Loucy (cell line): Measurements from ENCODE around the gene GOLGA8J.

Source experiments
- H2AFZ ChIP-seq: fragments of 200-600 bp; sonication (generic); 2 replicates; pipeline ENCODE4 v1.6.0; 2016; ENCODE audit warnings: antibody characterized with exemption, mild to moderate bottlenecking, low read length, moderate library complexity
- H3F3A ChIP-seq: fragments of 200-600 bp; 2 replicates; pipeline ENCODE4 v1.6.0; 2016; ENCODE audit warnings: antibody characterized with exemption, low read depth, mild to moderate bottlenecking
- H3K27me3 ChIP-seq: fragments of 200-600 bp; sonication (generic); 2 replicates; pipeline ENCODE4 v1.6.1; 2014; ENCODE audit warnings: low read length, mild to moderate bottlenecking; ENCODE audit not compliant: insufficient read depth, poor library complexity, severe bottlenecking
- H3K36me3 ChIP-seq: fragments of 200-600 bp; sonication (generic); 2 replicates; pipeline ENCODE4 v1.6.1; 2016; ENCODE audit warnings: low read length; ENCODE audit not compliant: insufficient read depth
- H3K4me1 ChIP-seq: fragments of 200-600 bp; sonication (generic); 2 replicates; pipeline ENCODE4 v1.5.1; 2014; ENCODE audit warnings: low read length, mild to moderate bottlenecking; ENCODE audit not compliant: insufficient read depth, poor library complexity, severe bottlenecking
- H3K4me2 ChIP-seq: fragments of 200-600 bp; sonication (generic); 2 replicates; pipeline ENCODE4 v1.6.0; 2014; ENCODE audit warnings: antibody characterized with exemption, low read length, low read depth, mild to moderate bottlenecking; ENCODE audit not compliant: poor library complexity, severe bottlenecking
- H3K4me3 ChIP-seq: fragments of 200-600 bp; sonication (generic); 2 replicates; pipeline ENCODE4 v1.5.1; 2014; ENCODE audit warnings: low read length, mild to moderate bottlenecking, mixed read lengths; ENCODE audit not compliant: poor library complexity, severe bottlenecking
- H3K79me2 ChIP-seq: fragments of 200-600 bp; sonication (generic); 2 replicates; pipeline ENCODE4 v1.6.1; 2014; ENCODE audit warnings: low read length; ENCODE audit not compliant: insufficient read depth
- H3K9ac ChIP-seq: fragments of 200-600 bp; sonication (generic); 2 replicates; pipeline ENCODE4 v1.6.0; 2014; ENCODE audit warnings: mild to moderate bottlenecking, low read depth, low read length, moderate library complexity; ENCODE audit not compliant: poor library complexity, severe bottlenecking
- H3K9me2 ChIP-seq: fragments of 200-600 bp; sonication (generic); replicated peaks from 2 replicates; pipeline ENCODE4 v1.6.1; 2016; ENCODE audit warnings: low read depth, low read length, mixed read lengths
- H3K9me3 ChIP-seq: fragments of 200-600 bp; sonication (generic); 2 replicates; pipeline ENCODE4 v1.6.1; 2014; ENCODE audit warnings: mild to moderate bottlenecking, antibody characterized with exemption, low read length, low read depth; ENCODE audit not compliant: insufficient read depth
- H4K20me1 ChIP-seq: fragments of 200-600 bp; sonication (generic); 2 replicates; pipeline ENCODE4 v1.6.0; 2014; ENCODE audit warnings: antibody characterized with exemption, low read length, mild to moderate bottlenecking; ENCODE audit not compliant: insufficient read depth, poor library complexity, severe bottlenecking
- CTCF ChIP-seq: fragments of 200-600 bp; sonication (generic); conservative IDR thresholded peaks from 2 replicates; pipeline ENCODE4 v1.5.1; 2014; ENCODE audit warnings: mild to moderate bottlenecking, antibody characterized with exemption, low read length
- EZH2phosphoT487 ChIP-seq: fragments of 200-600 bp; IDR thresholded peaks from 2 replicates; pipeline ENCODE4 v1.6.1; 2018; ENCODE audit warnings: antibody characterized with exemption, mild to moderate bottlenecking, moderate library complexity, borderline replicate concordance

Gene GOLGA8J

DNA sequence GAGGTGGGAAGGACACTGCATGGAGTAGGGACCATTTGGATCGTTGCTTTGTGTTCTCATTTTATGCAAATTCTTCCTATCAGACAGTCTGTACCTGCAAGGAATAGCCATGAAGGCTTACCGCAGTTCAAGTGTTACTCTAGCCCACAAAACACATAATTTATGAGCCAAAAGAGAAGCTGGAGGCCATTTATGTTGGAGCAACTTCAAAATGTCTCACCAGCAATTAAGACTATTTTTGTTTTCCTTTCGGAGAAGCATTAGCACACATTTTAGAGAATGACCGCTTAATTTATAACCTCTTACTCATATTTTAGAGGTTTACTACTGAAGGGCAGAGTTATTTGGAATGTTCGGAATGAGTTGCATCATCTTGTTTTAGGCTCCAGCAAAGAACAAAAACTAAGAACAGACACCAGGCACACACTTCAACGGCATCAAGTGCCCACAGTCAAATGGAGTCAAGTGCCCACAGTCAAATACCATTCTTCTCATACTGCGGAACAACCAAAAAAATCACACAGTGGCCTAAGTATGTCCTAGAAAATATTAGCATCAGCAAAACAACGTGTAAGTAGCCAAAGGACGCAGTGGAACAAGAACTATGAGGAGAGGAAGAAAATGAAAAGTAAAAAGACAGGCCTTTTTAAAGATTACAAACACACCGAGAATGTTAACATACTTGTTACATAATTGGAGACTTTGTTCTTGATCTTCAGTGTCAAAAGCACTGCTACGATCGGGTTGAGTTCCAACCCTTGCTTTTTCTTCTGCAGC, 17.5 kb upstream of the GOLGA8J start:
- Histone ChIP-seq H3K27me3 (no peaks in the 10 kb centered on the region), H3K9ac (no peak overlapping the region), H3K9me3 (no peaks in the 10 kb centered on the region), H3K79me2 (no peaks in the 10 kb centered on the region), H3F3A (no peaks in the 10 kb centered on the region), H3K9me2 (no peaks in the 10 kb centered on the region), H4K20me1 (no peaks in the 10 kb centered on the region), H2AFZ (no peak overlapping the region), H3K4me1 (no peaks in the 10 kb centered on the region), H3K4me3 (no peak overlapping the region), H3K36me3 (no peaks in the 10 kb centered on the region), H3K4me2 (no peak overlapping the region)
- TF ChIP-seq EZH2phosphoT487: no peak
- no peak for TF ChIP-seq CTCF

GRCh38 chr15:30068326-30068725, 14.4 kb upstream of the GOLGA8J start:
- H3K9me2 ChIP-seq: no peaks in the 10 kb centered on the region
- no peak overlapping the region for H2AFZ ChIP-seq
- no peak for TF ChIP-seq EZH2phosphoT487
- no peak for TF ChIP-seq CTCF
- no peak overlapping the region for H3K4me3 ChIP-seq
- H3F3A ChIP-seq: no peaks in the 10 kb centered on the region
- H3K4me1 ChIP-seq: no peaks in the 10 kb centered on the region
- H3K9ac ChIP-seq: no peak overlapping the region
- no peaks in the 10 kb centered on the region for H3K9me3 ChIP-seq
- no peaks in the 10 kb centered on the region for H3K79me2 ChIP-seq
- H3K27me3 ChIP-seq: no peaks in the 10 kb centered on the region
- H3K4me2 ChIP-seq: no peak overlapping the region
- no peaks in the 10 kb centered on the region for H4K20me1 ChIP-seq
- no peaks in the 10 kb centered on the region for H3K36me3 ChIP-seq

- H4K20me1 ChIP-seq: no peaks in the 10 kb centered on the region
- no peaks in the 10 kb centered on the region for H3F3A ChIP-seq
- H2AFZ ChIP-seq: no peak overlapping the region
- no peaks in the 10 kb centered on the region for H3K9me2 ChIP-seq
- no peaks in the 10 kb centered on the region for H3K36me3 ChIP-seq
- H3K4me3 ChIP-seq: no peak overlapping the region
- H3K9me3 ChIP-seq: no peaks in the 10 kb centered on the region
- no peaks in the 10 kb centered on the region for H3K79me2 ChIP-seq
- TF ChIP-seq EZH2phosphoT487 (no peak), CTCF (no peak)
- H3K4me1 ChIP-seq: no peaks in the 10 kb centered on the region
- H3K4me2 ChIP-seq: no peak overlapping the region
- H3K9ac ChIP-seq: no peak overlapping the region
- H3K27me3 ChIP-seq: no peaks in the 10 kb centered on the region
Observed at GRCh38 chr15:30072630-30073029, 10.1 kb upstream of the GOLGA8J start.
